NCI-H2171 (cell line): ENCODE measurements around the gene MCC.
A peak's percentile ranks its signal among the peaks of the same experiment; 100 is the strongest.

ENCODE experiments used
- DNase-seq: peaks from one replicate; lab custom pipeline; 2025; lab: John Stamatoyannopoulos, UW

MCC gene

DNA sequence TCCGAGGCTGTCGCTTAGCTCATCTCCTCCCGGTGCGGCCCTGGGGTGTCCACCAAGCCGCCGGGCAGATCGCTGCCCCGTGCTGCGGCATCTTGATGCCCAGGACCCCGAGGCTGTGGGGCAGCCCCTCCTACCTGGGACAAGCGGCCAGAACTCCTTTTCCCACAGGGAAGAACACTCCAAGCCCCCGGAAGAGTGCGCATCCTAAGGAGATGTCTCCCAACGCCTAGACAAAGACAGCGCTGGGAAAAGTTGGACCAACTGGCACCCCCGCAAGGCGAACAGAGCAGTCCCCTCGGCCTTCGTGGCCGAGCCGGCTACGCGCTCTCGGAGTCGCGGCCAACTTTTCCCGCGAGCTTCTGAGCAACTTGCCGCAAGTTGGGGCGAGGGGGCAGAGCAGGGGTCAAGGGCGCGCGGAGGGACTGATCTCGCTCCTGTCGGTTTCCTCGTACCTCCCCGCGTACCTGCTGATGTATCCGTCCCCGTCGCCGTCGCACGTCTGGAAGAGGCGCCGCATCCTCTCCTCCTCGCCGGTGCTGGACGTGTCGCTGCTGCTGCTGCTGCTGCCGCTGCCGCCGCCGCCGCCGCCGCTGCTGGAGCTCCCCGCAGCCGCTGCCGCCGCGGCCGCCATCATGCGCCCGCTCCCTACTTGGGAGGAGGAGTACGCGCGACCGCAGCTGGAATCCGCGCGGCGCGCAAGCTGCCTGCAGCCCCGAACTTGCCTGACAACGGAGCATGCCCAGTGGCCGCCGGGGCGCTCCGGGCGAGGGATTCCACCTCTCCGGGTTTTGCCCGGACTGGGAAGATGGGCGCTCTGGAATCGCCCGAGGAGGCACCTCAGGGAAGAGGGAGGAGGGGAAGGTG lies at the start of gene MCC:
TSS of gene MCC (minus strand) at position 673 of the 864 bp plus-strand sequence.
- peak; percentile 63 for DNase-seq

- DNase-seq = no peak
Observed at GRCh38 chr5:113531481-113532159, 43.4 kb upstream of the MCC start.

- DNase-seq = no peak
Observed at GRCh38 chr5:113527746-113528145, 39.5 kb upstream of the MCC start.

GRCh38 chr5:113526421-113526820 lies 38.2 kb upstream of the MCC start:
- DNase-seq = no peak

DNA sequence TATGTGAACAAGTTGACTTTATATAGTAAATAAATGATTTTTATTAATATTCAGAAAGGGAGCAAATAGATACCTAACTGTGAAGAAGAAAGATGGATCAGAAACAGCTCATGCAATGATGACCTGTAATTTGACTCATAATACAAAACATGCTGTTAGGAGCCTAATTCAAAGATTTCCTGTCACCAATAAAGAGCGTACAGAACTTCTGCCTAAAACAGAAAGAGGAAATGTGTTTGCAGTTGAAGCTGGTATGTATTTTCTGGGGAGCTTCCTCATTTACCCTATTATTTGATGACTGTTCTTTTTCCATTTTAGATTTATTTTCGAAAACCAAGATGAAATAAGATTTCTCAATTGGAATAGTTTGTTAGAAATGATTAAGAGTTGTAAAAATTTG lies 36.7 kb upstream of the MCC start:
- DNase-seq = no peak

- no peak for DNase-seq
Observed at GRCh38 chr5:113523168-113523567, 34.9 kb upstream of the MCC start.

DNA sequence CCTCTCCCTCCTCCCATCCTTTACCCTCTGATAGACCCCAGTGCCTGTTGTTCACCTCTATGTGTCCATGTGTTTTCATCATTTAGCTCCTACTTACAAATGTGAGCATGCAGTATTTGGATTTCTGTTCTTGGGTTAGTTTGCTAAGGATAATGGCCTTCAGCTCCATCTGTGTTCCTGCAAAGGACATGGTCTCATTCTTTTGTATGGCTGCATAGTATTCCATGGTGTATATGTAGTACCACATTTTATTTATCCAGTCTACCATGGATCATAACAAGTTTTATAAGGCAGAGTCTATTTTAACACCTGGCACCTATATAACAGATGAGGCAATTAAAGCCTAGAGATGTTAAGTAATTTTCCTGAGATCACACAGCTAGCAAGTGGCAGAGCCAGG lies 32.6 kb upstream of the MCC start:
- DNase-seq = no peak

DNA sequence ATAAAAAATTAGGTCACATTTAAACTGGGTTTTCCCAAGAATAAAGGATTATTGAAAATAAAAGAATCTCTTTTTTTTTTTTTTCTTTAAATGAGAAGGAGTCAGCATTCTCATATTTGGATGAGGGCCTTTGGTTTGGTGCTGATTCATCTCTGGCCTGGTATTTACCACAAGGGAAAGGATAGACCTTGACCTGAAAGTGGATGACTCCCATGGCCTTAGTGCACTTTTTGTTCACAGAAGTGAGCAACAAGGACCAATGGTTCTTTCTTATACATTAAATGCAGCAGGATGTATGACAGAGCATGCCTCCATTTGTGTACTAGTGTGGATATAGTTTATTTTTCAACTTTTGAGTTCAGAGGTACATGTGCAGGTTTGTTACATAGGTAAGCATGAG lies 32.2 kb upstream of the MCC start:
- no peak for DNase-seq

DNA sequence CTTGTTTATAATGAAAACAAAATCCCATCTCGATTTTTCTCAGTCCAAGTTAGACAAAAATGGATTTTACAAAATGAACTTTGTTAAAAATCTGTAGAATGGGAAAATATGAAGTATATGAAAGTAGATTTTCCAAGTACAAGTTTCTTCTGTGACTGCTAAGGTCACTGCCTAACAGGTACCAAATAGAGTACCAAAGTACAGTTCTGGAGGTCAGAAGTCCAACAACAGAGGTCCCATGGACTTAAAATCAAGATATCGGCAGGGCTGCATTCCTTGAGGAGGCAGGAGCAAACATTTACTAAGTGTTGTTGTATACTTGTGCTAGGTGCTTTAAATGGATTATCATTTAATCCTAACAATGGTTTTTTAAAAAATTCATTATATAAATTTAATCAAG lies 31.2 kb upstream of the MCC start:
- no peak for DNase-seq

DNA sequence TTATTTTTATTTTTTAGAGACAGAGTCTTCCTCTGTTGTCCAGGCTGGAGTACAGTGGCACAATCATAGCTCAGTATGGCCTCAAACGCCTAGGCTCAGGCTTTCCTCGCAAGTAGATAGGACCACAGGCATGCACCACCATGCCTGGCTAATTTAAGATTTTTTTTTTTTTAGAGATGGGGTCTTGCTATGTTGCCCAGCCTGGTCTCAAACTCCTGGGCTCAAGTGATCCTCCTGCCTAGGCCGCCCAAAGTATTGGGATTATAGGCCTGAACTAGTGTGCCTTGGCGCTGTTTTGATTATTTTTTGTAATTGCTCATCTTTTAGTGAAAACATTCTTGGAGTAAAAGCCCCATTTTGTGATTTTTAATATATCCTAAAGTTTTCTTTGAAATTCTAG lies 30.6 kb upstream of the MCC start:
- no peak for DNase-seq

DNA sequence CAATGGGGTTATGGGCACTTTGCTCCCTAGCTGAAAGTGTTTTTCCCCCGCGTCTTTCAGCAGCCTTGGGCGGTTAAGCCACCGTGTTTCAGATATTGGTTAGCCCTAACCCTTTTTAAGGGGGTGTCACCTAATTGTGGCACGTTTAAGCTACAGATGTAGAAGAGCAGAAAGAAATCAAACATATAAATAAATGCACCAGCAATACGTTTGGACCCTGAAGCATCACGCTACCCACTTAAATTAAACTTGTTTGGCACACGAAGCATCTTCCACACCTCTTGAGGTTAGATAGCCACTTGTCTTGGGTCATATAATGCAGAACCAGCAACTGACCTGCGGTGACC lies 26.0 kb upstream of the MCC start:
- DNase-seq = no peak

DNA sequence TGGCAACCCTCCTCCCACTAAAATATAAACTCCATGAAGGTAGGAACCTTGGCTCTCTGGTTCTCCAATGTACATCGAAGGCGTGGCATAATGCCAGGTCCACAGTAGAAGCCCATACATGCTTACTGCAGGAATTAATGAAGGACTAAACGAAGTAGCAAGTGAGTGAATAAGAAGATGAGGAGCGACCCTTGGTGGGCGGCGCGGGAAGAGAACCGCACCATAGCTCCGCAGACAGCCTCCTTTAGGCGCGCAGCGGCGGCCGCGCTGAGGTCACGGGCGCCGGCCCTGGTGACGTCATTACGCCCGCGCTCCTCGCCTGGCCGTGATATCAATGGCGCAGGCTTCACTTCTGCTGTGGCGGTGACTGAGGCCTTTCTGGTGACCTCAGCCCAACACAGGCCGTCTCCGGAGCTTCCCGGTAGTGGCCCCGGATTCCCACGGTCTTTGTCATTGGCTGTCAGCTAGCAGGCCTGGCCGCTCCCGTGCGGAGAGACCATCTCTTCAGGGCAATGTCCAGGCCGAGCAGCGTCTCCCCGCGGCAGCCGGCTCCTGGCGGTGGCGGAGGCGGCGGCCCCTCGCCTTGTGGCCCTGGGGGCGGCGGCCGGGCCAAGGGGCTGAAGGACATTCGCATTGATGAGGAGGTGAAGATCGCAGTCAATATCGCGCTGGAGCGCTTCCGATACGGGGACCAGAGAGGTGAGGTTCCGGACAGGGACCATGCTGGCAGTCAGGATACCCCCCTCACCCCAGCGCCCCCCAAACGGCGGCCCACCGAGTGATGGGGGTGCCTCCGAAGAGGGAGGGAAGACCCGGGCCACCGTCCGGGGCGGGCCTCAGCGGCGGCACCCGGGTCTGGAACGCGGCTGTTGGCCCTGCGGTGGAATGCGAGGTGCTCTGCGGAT lies 25.4 kb upstream of the MCC start, which contains the start of gene YTHDC2:
TSS of gene YTHDC2 (plus strand) at position 311 of the 905 bp plus-strand sequence. CDS start at position 513, 202 bp downstream.
- DNase-seq = peak; percentile 55

DNA sequence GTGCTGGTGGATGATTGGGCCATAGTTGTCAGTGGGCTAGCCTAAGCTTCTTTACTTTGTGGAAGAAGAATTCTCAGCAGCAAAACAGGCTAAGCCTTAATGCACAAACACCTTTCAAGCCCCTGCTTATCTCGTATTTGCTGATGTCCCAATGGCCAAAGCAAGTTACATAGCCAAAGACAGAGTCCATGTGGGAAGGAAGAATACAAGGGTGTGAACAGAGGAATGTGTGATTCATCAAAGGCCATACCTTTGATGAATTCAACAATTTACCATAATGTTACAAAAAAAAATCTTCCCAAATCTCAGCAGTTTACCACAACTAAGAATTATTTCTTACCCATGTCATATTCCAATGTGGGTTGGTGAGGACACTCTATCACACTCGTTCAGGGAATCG lies 24.1 kb upstream of the MCC start:
- no peak for DNase-seq

GRCh38 chr5:113510836-113511451 lies 22.7 kb upstream of the MCC start:
- DNase-seq = no peak

DNA sequence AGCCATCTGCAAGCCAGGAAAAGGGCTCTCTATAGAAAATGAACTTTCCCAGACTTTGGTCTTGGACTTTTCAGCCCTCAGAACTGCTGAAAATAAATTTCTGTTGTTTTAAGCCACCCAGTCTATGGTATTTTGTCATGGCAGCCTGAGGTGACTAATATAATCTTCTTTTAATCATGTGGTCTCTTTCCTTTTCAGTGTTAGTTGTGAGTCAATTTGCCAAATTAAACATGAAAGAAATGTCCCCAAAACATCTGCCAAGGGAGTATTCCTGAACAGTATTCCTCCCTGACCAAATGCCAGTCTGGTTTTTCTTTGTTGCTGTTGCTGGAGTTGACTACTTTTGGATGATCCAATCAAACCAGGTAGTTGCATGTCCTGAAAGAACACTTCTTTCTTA lies 20.5 kb upstream of the MCC start:
- no peak for DNase-seq

- no peak for DNase-seq
Observed at GRCh38 chr5:113507601-113508000, 19.3 kb upstream of the MCC start.

DNA sequence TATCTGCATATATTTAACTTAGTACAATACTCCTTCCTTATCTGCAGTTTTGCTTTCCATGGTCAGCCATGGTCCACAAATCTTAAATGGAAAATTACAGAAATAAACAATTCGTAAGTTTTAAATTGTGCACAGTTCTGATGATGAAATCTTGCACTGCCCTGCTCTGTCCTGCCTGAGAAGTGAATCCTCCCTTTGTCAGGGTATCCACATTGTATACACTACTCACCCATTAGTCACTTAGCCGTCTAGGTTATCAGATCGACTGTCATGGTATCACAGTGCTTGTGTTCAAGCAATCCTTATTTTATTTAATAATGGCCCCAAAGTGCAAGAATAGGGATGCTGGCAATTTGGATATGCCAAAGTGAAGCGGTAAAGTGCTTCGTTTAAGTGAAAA lies 16.9 kb upstream of the MCC start:
- DNase-seq = no peak

DNA sequence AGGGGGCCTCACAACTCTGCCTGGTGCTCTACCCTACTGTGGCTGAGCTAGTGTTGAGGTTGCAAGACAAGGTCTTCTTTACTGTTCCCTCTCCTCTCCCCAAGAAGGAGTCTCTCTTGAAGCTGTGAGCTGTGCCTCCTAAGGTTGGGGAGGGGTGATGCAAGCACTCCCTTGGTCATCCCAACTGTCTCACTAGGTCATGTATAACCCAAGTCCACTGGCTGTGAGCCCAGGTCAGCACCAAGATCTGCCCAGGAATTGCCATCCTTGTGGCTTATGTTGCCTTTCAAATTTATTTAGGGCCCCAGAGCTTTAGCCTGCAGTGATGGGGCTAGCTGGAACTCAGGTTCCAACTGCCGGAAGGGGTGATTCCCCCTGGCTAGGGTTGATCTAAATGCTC lies 14.9 kb upstream of the MCC start:
- DNase-seq = no peak

GRCh38 chr5:113502073-113502472 lies 13.8 kb upstream of the MCC start:
- DNase-seq = no peak

DNA sequence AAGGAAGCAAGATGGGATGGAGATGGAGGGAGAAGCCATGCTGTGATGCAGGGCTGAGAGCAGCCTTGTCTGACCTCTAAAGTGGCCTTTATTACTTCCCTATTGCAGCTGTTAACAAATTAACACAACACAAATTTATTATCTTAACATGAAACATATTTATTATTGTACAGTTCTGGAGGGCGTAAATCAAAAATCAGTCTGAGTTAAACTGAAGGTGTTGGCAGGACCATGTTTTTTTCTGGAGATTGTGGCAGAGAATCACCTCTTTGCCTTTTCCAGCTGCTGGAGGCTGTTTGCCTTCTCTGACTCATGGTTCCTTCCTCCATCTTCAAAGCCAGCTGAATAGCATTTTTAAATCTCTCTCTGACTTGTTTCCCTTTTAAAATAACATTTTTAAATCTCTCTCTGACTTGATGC lies 7.2 kb upstream of the MCC start:
- DNase-seq = no peak

GRCh38 chr5:113493446-113493845 lies 5.2 kb upstream of the MCC start:
- DNase-seq = no peak

- no peak for DNase-seq
Observed at GRCh38 chr5:113491022-113491421, 2.8 kb upstream of the MCC start.
